Measurements from ENCODE around the gene CNTNAP2.

DNA sequence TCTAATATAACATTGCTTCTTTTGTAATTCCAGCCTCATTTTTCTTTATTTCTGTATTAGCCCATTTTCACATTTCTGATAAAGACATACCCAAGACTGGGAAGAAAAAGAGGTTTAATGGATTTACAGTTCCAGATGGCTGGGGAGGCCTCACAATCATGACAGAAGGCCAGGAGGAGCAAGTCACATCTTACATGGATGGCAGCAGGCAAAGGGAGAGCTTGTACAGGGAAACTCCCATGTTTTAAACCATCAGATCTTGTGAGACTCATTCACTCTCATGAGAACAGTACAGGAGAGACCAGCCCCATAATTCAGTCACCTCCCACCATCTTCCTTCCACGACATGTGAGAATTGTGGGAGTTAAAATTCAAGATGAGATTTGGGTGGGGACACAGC, 510.3 kb downstream of the CNTNAP2 start:
- no peak for TF ChIP-seq POLR2A (IDR thresholded peaks at IDR 0.05; ENCODE audit: low read depth, low read length)
- TF ChIP-seq, protein P1, sequence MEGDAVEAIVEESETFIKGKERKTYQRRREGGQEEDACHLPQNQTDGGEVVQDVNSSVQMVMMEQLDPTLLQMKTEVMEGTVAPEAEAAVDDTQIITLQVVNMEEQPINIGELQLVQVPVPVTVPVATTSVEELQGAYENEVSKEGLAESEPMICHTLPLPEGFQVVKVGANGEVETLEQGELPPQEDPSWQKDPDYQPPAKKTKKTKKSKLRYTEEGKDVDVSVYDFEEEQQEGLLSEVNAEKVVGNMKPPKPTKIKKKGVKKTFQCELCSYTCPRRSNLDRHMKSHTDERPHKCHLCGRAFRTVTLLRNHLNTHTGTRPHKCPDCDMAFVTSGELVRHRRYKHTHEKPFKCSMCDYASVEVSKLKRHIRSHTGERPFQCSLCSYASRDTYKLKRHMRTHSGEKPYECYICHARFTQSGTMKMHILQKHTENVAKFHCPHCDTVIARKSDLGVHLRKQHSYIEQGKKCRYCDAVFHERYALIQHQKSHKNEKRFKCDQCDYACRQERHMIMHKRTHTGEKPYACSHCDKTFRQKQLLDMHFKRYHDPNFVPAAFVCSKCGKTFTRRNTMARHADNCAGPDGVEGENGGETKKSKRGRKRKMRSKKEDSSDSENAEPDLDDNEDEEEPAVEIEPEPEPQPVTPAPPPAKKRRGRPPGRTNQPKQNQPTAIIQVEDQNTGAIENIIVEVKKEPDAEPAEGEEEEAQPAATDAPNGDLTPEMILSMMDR (conservative IDR thresholded peaks at IDR 0.05; ENCODE audit: low read depth, low read length), result no peak
